Erythroblast (primary cell): Measurements from ENCODE around the gene ZNF18.
A peak's percentile ranks its signal among the peaks of the same experiment; 100 is the strongest.

Experiments
- DNase-seq, 2 experiments: peaks; one replicate each; lab custom pipeline; 2025; lab: John Stamatoyannopoulos, UW
- GATA1 ChIP-seq: IDR thresholded peaks from 2 replicates; pipeline ENCODE4 v1.6.1; 2011; ENCODE audit warnings: low read depth, mild to moderate bottlenecking, control low read depth, low read length, moderate library complexity
- POLR2A ChIP-seq: IDR thresholded peaks from 2 replicates; pipeline ENCODE4 v1.6.1; 2011; ENCODE audit warnings: mild to moderate bottlenecking, low read length

ZNF18 gene, protein sequence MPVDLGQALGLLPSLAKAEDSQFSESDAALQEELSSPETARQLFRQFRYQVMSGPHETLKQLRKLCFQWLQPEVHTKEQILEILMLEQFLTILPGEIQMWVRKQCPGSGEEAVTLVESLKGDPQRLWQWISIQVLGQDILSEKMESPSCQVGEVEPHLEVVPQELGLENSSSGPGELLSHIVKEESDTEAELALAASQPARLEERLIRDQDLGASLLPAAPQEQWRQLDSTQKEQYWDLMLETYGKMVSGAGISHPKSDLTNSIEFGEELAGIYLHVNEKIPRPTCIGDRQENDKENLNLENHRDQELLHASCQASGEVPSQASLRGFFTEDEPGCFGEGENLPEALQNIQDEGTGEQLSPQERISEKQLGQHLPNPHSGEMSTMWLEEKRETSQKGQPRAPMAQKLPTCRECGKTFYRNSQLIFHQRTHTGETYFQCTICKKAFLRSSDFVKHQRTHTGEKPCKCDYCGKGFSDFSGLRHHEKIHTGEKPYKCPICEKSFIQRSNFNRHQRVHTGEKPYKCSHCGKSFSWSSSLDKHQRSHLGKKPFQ

DNA sequence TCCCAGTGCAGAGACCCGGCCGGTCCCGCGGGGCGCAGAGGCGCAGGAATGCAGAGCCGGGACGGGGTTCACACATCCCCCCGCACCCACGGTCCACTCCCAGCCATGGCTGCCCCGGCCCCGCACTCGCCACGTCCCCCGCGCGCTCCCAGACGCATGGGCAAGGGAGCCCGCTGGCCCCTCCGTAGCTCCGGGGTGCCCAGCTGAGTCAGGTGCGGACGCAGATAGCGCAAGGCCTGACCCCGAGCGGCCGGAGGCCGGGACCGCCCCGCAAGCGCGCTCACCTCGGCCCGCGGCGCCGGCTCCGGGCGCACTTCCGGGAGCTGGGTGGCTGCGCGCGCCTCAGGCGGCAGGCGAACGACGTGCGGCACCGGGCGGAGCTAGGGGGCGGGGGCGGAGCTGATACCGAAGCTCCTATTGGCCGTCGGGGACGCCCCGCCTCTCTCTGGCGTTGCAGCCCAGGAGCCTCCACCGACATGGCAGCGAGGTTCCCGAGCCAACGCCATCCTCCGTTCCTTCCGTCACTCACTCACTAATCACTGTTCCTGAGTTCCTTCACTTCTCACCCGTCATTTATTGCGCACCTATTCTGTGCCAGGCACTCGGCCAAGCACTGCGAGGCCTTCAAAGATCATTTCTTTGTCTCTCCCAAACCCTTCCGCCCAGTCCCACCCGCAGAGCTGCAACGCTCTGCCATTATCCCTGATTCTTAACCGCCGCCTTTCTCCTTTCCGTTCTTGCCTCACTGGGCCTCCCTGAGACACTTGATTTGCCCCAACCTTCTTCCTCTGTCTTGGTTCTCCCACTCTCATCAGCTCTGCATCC, at the start of gene ZNF18:
ZNF18 (minus strand) TSS at position 329 of the 825 bp plus-strand sequence. CDS start 4,646 bp downstream, outside the sequence.
- no peak for TF ChIP-seq GATA1
- TF ChIP-seq POLR2A = peak; percentile 98
- peak; percentile 96 to 98 for DNase-seq

DNA sequence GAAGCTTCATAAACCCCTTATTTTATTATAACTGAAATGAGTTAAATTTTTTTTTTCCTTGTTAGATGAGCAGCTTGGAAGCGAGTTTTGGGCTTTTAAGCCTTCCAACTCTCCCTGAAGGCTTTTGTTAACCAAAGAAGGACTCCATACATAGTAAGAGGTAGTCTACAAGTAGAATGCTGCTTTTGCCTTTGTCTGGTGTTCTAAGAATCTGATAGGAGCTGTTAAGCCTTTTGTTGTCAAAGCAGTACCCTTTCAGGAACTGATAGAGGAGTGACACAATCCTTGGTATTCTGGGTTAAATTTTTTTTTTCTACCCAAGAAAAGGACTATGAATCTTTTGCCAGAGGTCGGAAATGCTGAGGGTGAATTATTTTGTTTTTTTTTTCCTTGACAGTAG, 49.5 kb upstream of the ZNF18 start:
- no peak for TF ChIP-seq POLR2A
- TF ChIP-seq GATA1 = no peak
- DNase-seq = peak in 1 of 2 experiments; percentile 8

DNA sequence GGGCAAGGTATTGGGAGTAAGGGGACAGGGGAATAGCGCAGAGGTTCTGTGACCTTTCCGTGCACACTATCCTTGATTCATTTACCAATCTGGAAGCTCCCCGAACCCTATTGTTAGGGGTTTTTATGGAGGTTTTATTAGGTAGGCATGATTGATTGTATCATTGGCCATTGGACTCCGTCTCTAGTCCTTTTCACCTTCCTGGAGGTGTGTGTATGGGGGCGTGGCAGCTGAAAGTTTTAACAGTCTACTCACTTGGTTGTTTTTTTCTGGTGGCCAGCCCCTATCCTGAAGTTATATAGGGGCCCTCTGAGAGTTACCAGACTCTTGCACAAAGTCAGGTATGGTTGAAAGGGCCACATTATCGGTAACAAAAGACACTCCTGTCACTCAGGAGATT, 46.4 kb upstream of the ZNF18 start:
- DNase-seq = no peak
- no peak for TF ChIP-seq POLR2A
- TF ChIP-seq GATA1 = no peak

DNA sequence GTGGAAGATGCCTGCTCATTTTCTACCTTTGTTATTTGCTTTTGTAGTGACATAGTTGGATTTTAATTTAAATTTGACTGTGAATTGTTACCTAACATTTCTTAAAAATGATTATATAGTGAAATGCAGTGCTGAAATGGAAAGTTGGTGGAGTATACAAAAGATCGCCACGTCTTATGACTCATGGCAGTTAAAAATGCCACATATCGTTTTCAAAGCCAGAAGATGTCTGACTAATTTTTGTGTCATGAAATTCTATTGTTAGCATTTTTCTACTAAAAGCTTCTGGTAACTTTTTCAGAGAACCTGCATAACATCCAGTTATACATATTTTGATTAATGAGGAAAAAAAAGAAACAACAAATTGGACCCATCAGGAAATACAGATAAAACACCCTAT, 44.0 kb upstream of the ZNF18 start:
- TF ChIP-seq POLR2A = no peak
- TF ChIP-seq GATA1 = no peak
- DNase-seq = no peak

DNA sequence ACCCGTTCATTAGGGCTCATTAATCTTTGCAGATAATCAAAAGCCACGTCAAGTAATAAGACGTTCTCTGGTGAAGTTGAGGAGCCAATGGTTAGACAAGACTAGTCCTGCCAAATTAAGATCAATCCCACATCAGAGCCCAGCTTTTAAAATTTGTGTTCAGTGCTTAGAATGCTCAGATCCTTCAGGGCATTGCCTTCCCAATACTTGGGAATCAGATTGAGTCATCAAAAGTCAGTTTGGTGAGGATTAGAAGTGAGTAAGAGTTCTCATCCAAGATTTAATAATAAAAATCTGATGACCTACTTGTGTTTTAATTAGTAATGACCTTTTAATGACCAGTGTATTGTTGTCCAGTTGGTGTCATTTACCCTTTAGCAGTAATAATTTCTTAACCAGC, 43.2 kb upstream of the ZNF18 start:
- no peak for DNase-seq
- TF ChIP-seq POLR2A = no peak

DNA sequence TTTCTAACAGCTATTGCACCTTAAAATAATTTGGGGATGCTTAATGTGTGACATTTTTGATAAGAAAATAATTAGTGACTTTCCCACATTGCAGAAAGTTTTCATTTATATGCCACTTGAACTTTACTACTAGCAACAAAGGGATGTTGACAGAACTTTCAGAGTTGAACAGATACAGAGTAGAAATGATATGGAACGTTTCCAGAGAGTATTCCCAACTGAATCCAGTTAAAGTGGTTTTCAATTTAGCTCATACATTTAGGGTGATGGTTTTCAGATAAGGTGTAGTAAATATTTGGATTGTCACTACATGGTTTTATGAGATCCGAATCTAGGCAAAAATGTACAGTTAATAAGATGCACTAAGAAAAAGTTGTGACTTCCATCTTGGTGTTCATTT, 40.7 kb upstream of the ZNF18 start:
- DNase-seq = no peak
- TF ChIP-seq GATA1 (no peak), POLR2A (no peak)

DNA sequence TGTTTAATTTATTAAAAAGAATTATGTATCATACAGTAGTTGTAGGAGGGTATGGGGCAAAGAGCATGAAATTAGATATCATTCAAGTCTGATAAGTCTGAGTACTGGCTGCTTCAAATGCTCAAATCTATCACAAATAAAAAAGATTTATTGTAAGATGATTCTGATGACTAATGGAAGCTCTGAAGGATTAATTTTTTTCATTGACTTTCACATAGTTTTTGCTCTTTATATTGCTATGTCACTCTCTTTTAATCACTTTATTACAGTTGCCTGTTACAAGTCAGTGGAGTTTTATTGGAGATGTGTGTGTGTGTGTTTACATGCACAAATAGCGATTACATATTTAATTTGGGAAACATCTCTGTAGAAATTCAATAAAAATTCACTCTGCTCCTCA, 38.4 kb upstream of the ZNF18 start:
- TF ChIP-seq GATA1 (no peak), POLR2A (no peak)
- DNase-seq = no peak

DNA sequence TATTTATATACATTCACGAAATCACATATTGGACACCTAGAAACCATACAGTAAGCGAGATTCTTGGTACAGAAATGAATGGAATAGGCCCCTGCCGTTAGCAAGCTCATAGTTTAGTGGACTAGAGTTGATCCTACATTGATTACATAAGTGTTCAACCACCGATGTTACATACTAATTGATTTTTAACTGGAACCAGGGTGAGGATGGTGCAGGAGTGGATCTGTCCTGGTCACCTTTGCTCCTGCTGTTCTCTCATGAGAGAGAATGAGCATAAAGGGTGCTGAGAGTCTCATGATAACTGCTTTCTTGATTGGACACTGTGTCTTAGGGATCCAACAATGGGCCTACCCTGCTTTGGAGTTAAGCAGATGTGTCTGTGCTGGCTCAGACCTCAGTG, 37.3 kb upstream of the ZNF18 start:
- TF ChIP-seq POLR2A = no peak
- no peak for TF ChIP-seq GATA1
- no peak for DNase-seq

DNA sequence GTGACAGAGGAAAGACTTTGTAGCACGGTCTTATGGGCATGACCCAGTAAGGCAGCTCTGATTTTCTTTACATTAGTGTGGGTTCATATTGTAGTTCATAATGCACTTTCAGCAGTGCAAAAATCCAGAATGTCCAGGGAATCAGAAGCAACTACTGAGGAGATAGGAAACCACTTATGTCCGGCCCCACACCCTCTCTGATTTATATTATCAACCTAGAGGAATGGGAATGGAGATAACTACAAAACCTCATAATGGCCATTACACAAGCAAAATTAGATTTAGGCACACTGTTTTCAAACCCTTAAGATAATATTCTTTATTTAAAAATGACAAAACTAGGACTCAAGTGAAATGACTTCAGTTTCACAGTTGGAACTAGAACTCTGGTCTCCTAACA, 31.3 kb upstream of the ZNF18 start:
- TF ChIP-seq POLR2A (no peak), GATA1 (no peak)
- DNase-seq = no peak

DNA sequence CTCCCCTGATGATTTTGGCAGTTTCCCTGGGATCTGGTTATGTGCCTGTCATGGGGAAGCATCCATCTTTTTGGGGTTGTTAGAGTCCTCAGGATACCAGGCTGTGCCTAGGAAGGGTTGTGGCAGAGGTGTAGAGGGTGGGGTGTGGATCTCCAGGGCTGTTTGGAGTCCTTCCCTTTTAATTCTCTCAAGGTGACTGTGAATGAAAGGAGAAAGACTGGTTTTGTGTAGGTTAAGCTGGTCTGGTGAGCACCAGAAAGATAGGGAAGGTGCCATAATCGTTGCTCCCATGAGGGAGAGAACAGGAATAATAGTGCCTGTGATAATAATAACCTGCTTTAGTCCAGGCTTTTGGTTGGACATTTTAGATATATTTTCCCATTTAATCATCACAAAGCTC, 30.4 kb upstream of the ZNF18 start:
- no peak for DNase-seq
- TF ChIP-seq POLR2A = no peak
- no peak for TF ChIP-seq GATA1

DNA sequence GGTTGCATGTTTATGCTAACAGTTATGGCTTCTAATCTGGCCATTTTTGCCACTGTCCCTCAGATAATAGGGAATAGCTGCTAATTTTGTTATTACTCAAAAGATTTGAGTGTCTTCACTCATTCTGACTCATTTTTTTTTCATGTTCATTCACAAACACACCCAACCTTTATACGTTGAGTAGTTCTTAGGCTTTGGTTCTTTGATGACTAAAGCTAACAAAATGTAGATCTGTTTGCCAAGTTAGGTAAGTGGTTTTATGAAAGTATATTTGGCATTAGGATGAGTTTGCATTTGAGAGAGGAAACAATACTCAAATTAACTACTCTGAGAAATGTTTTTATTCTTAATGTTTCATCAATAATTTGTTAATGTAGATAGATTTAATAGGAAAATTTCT, 27.1 kb upstream of the ZNF18 start:
- no peak for DNase-seq
- TF ChIP-seq POLR2A (no peak), GATA1 (no peak)

DNA sequence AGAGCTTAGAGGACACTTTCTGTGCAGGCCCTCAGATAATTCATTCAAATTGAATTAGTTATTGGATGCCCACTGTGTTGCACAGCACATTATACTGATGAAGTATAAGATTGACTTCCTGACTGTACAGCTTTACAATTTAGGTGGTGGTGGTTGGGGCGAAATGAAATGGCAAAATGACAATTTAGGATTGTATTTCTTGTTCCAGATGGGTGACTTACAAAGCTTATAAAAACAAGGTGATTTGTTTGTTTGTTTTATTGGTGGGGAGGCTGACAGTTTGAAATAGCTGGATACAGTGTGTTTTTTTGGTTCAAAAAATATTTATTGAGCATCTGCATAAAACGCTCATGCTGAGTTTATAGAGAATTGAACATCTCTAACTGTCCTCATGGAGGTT, 25.0 kb upstream of the ZNF18 start:
- TF ChIP-seq POLR2A (no peak), GATA1 (no peak)
- no peak for DNase-seq

DNA sequence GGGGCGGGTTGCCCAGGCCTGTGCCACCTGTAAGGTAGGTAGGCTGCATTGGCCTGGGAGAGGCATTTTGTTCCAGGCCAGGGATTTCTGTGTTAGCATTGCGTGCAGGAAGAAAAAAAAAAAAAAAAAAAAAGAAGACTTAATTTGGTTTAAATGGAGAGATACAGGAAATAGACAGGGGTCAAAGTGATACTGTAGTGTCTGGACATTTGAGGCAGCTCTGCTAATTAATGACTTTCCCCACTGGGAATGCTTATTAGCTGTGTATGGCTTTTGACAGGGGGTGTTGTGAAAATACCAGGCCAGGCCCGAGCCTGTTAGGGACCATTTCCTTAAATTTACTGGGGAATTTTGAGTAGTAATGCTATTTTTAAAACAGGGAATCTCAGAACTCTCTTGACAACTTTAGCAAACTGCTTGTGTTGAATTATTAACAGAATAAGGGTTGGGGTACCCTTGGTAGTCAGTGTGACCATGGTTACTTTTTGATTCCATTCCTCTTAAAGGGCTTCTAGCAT, 24.4 kb upstream of the ZNF18 start:
- TF ChIP-seq POLR2A (no peak), GATA1 (no peak)
- no peak for DNase-seq
